HepG2 (cell line): ENCODE results near the gene WDR82. TPM values are rescaled to one million over a fixed set of nuclear protein-coding genes. Genes with fewer than 3 reads are reported as not detected.

Experiments used
- ATF7 ChIP-seq, 2 experiments: fragments of 450-650 bp in 1 of 2; sonication (generic) in 1 of 2; formaldehyde crosslinking in 1 of 2; IDR thresholded peaks; 2 replicates each; pipeline versions ENCODE4 v1.4.0 to v1.6.1; 2016 to 2020; ENCODE audit warnings: antibody characterized with exemption in 1 of 2, mild to moderate bottlenecking in 1 of 2, missing genetic modification reagents in 1 of 2
- CBFB ChIP-seq: sonication (generic); formaldehyde crosslinking; IDR thresholded peaks from 2 replicates; pipeline ENCODE4 v1.4.0; 2020; ENCODE audit warnings: missing genetic modification reagents
- CREM ChIP-seq, 2 experiments: sonication (generic) in 1 of 2; formaldehyde crosslinking in 1 of 2; IDR thresholded peaks; 2 replicates each; pipeline versions ENCODE4 v1.4.0 to v1.6.1; 2016 to 2020; ENCODE audit warnings: antibody characterized with exemption in 1 of 2, mild to moderate bottlenecking in 1 of 2, missing genetic modification reagents in 1 of 2
- GATAD2A ChIP-seq: IDR thresholded peaks from 2 replicates; pipeline ENCODE4 v1.6.1; 2016
- HMG20A ChIP-seq: IDR thresholded peaks from 2 replicates; pipeline ENCODE4 v1.6.1; 2016; ENCODE audit warnings: borderline replicate concordance
- HOXA5 ChIP-seq: sonication (generic); formaldehyde crosslinking; IDR thresholded peaks from 2 replicates; pipeline ENCODE4 v1.4.0; 2020; ENCODE audit warnings: missing genetic modification reagents
- MAZ ChIP-seq, 2 experiments: sonication (generic) in 1 of 2; formaldehyde crosslinking in 1 of 2; IDR thresholded peaks; 2 replicates each; pipeline versions ENCODE4 v1.5.0 to v1.6.1; 2012 to 2020; ENCODE audit warnings: low read depth in 2 of 2, mild to moderate bottlenecking in 2 of 2, borderline replicate concordance in 1 of 2, improper control_type of control experiment in 1 of 2, low read length in 1 of 2, missing genetic modification reagents in 1 of 2, moderate library complexity in 1 of 2
- MEIS1 ChIP-seq: sonication (generic); formaldehyde crosslinking; IDR thresholded peaks from 2 replicates; pipeline ENCODE4 v1.9.0; 2021; ENCODE audit warnings: mild to moderate bottlenecking, missing genetic modification reagents, moderate library complexity, borderline replicate concordance
- PPARG ChIP-seq: conservative IDR thresholded peaks from 2 replicates; pipeline ENCODE4 v1.6.1; 2016; ENCODE audit warnings: missing biosample characterization, missing genetic modification reagents
- SMAD3 ChIP-seq: sonication (generic); formaldehyde crosslinking; IDR thresholded peaks from 2 replicates; pipeline ENCODE4 v1.4.0; 2020; ENCODE audit warnings: missing genetic modification reagents
- SNRNP70 ChIP-seq: fragments of 200-400 bp; formaldehyde crosslinking; IDR thresholded peaks from 2 replicates; pipeline ENCODE4 v1.6.1; 2017; ENCODE audit warnings: mild to moderate bottlenecking, low read depth, low read length, moderate library complexity
- SOX5 ChIP-seq: IDR thresholded peaks from 2 replicates; pipeline ENCODE4 v1.6.1; 2016; ENCODE audit warnings: borderline replicate concordance
- TARDBP ChIP-seq: sonication (generic); formaldehyde crosslinking; IDR thresholded peaks from 2 replicates; pipeline ENCODE4 v1.8.0; 2022; ENCODE audit warnings: mild to moderate bottlenecking, missing genetic modification reagents
- TBX3 ChIP-seq: fragments of 450-650 bp; IDR thresholded peaks from 2 replicates; pipeline ENCODE4 v1.6.1; 2017; ENCODE audit warnings: antibody characterized with exemption, mild to moderate bottlenecking, inconsistent platforms, borderline replicate concordance
- TRAFD1 ChIP-seq: sonication (generic); formaldehyde crosslinking; IDR thresholded peaks from 2 replicates; pipeline ENCODE4 v1.5.1; 2020; ENCODE audit warnings: missing genetic modification reagents, mild to moderate bottlenecking, borderline replicate concordance
- ZBTB25 ChIP-seq: IDR thresholded peaks from 2 replicates; pipeline ENCODE4 v1.6.1; 2018; ENCODE audit warnings: missing genetic modification reagents
- ZFP90 ChIP-seq: sonication (generic); formaldehyde crosslinking; IDR thresholded peaks from 2 replicates; pipeline ENCODE4 v1.8.0; 2022; ENCODE audit warnings: missing genetic modification reagents, mild to moderate bottlenecking, inconsistent platforms, borderline replicate concordance
- ZNF138 ChIP-seq: sonication (generic); formaldehyde crosslinking; IDR thresholded peaks from 2 replicates; pipeline ENCODE4 v1.5.0; 2020; ENCODE audit warnings: mild to moderate bottlenecking, low read depth, missing genetic modification reagents
- ZNF382 ChIP-seq: sonication (generic); formaldehyde crosslinking; IDR thresholded peaks from 2 replicates; pipeline ENCODE4 v1.5.0; 2020; ENCODE audit warnings: missing genetic modification reagents, mild to moderate bottlenecking, borderline replicate concordance
- ZNF460 ChIP-seq: sonication (generic); formaldehyde crosslinking; IDR thresholded peaks from 2 replicates; pipeline ENCODE4 v1.5.1; 2020; ENCODE audit warnings: missing genetic modification reagents, mild to moderate bottlenecking, borderline replicate concordance
- ZNF552 ChIP-seq: sonication (generic); formaldehyde crosslinking; IDR thresholded peaks from 2 replicates; pipeline ENCODE4 v1.9.0; 2022; ENCODE audit warnings: missing genetic modification reagents, mild to moderate bottlenecking, borderline replicate concordance
- ZNF850 ChIP-seq: sonication (generic); formaldehyde crosslinking; conservative IDR thresholded peaks from 2 replicates; pipeline ENCODE4 v1.9.0; 2021; ENCODE audit warnings: mild to moderate bottlenecking, missing genetic modification reagents
- polyA plus RNA-seq, 8 experiments: library from polyadenylated mRNA; depleted of rRNA in 3 of 8; stranded (reverse) in 7 of 8; unstranded in 1 of 8; fragments of >200 nt; fragmentation: Illumina TruSeq in 4 of 8; extraction: Trizol in 4 of 8; gene quantifications; 2 replicates each; pipeline versions ENCODE4 v1.2.1 to v1.2.3, GENCODE V29; 2011 to 2016; ENCODE audit warnings: low read depth in 4 of 8, missing spikeins in 1 of 8, mixed read lengths in 1 of 8; ENCODE audit not compliant: insufficient read depth in 1 of 8
- total RNA-seq, 5 experiments: library from RNA; depleted of rRNA; stranded (reverse); fragments of >200 nt; fragmentation: Illumina TruSeq; extraction: Trizol; gene quantifications; 2 replicates each; pipeline ENCODE4 v1.2.3, GENCODE V29; 2016; ENCODE audit warnings: low read depth in 1 of 5

Gene WDR82
- total and polyA plus RNA-seq, 2 of the 13 experiments (the other 11 are each of a cell fraction or from before 2014, with no cell fraction given), result 39.1 to 59.5 TPM

DNA sequence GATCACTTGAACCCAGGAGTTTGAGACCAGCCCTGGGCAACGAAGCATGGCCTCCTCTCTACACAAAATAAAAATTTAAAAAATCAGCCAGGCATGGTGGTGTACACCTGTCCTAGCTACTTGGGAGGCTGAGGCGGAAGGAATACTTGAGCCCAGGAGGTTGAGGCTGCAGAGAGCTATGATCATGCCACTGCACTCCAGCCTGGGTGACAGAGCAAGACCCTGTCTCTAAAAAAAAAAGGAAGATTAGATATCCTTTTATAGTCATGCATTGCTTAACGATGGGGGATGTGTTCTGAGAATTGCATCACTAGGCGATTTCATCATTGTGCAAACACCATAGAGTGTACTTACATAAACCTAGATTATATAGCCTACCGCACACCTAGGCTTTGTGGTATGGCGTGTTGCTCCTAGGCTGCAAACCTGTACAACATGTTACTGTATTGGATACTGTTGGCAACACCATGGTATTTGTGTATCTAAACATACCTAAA lies 67.9 kb downstream of the WDR82 start (continued):
- TF ChIP-seq ZNF850 (CRISPR knock-in tag) (no peak), ZNF552 (CRISPR knock-in tag) (0 out of 2 replicates have a peak, but pooled peaks have one; percentile 33), ZBTB25 (peak; percentile 96), SNRNP70 (no peak), HOXA5 (peak; percentile 71; the same call in 1 of the 2 replicates), SOX5 (CRISPR knock-in tag) (peak; percentile 87), ZFP90 (CRISPR knock-in tag) (peak; percentile 94), ZNF460 (CRISPR knock-in tag) (peak; percentile 57; the same call in 1 of the 2 replicates), CBFB (peak; percentile 56; the same call in 1 of the 2 replicates), TBX3 (peak; percentile 72; the same call in 1 of the 2 replicates), ZNF382 (no peak), SMAD3 (CRISPR knock-in tag) (peak; percentile 92; the same call in 1 of the 2 replicates), ZNF138 (CRISPR knock-in tag) (no peak), MAZ (IDR thresholded peaks at IDR 0.05; ENCODE audit: borderline replicate concordance, low read depth, low read length) (no peak), MAZ (CRISPR knock-in tag; IDR thresholded peaks at IDR 0.05; ENCODE audit: low read depth) (0 out of 2 replicates have a peak, but pooled peaks have one; percentile 21), TARDBP (peak; percentile 95), GATAD2A (CRISPR knock-in tag) (peak; percentile 98), HMG20A (CRISPR knock-in tag) (peak; percentile 90), PPARG (peak; percentile 86), CREM (IDR thresholded peaks at IDR 0.05) (peak; percentile 69; the same call in 1 of the 2 replicates), CREM (CRISPR knock-in tag; IDR thresholded peaks at IDR 0.05) (no peak), TRAFD1 (no peak), ATF7 (IDR thresholded peaks at IDR 0.05) (peak; percentile 91), ATF7 (CRISPR knock-in tag; IDR thresholded peaks at IDR 0.05) (peak; percentile 85; the same call in 1 of the 2 replicates), MEIS1 (peak; percentile 70; the same call in 1 of the 2 replicates)
